Astrocyte (in vitro differentiated cells and primary cell): Measurements from ENCODE around the gene XCR1. TPM values are rescaled to one million over a fixed set of nuclear protein-coding genes. Genes with fewer than 3 reads are reported as not detected.
"Not testable (repeated sequence)": the region's sequence is repeated elsewhere in the genome, so short reads cannot be mapped to it uniquely, and the experiment has no call there.

ENCODE experiments used
- DNase-seq: peaks from one replicate; pipeline ENCODE4 v3.0.0-alpha.2; 2010; ENCODE audit warnings: low read depth
- FAIRE-seq: peaks from 2 replicates; lab custom pipeline; 2011; peaks lifted over from hg19 to GRCh38; lab: Jason Lieb, UNC
- H2AFZ ChIP-seq: 2 replicates; pipeline ENCODE4 v1.6.0; 2012; ENCODE audit warnings: low read depth, low read length, inconsistent platforms
- H3K27ac ChIP-seq: 2 replicates; pipeline ENCODE4 v1.5.1; 2011; ENCODE audit warnings: low read depth, low read length, inconsistent platforms
- H3K27me3 ChIP-seq: 2 replicates; pipeline ENCODE4 v1.6.0; 2011; ENCODE audit warnings: low read length, inconsistent platforms; ENCODE audit not compliant: insufficient read depth
- H3K36me3 ChIP-seq: 2 replicates; pipeline ENCODE4 v1.5.1; 2011; ENCODE audit warnings: low read length, inconsistent platforms; ENCODE audit not compliant: insufficient read depth
- H3K4me1 ChIP-seq: 2 replicates; pipeline ENCODE4 v1.5.1; 2011; ENCODE audit warnings: low read length, inconsistent platforms; ENCODE audit not compliant: insufficient read depth
- H3K4me2 ChIP-seq: 2 replicates; pipeline ENCODE4 v1.6.0; 2012; ENCODE audit warnings: low read length, inconsistent platforms
- H3K4me3 ChIP-seq: 2 replicates; pipeline ENCODE4 v1.5.1; 2011; ENCODE audit warnings: low read depth, mild to moderate bottlenecking, low read length, inconsistent platforms; ENCODE audit not compliant: insufficient read depth
- H3K79me2 ChIP-seq: 2 replicates; pipeline ENCODE4 v1.6.0; 2012; ENCODE audit warnings: mild to moderate bottlenecking, low read length, inconsistent platforms; ENCODE audit not compliant: insufficient read depth
- H3K9ac ChIP-seq: 2 replicates; pipeline ENCODE4 v1.6.0; 2012; ENCODE audit warnings: mild to moderate bottlenecking, low read length, inconsistent platforms
- H3K9me3 ChIP-seq: 2 replicates; pipeline ENCODE4 v1.5.1; 2012; ENCODE audit warnings: low read depth, mild to moderate bottlenecking, low read length, inconsistent platforms; ENCODE audit not compliant: insufficient read depth
- H4K20me1 ChIP-seq: 2 replicates; pipeline ENCODE4 v1.6.0; 2012; ENCODE audit warnings: low read length, inconsistent platforms; ENCODE audit not compliant: insufficient read depth
- H3K27ac Mint-ChIP-seq: one replicate; pipeline ENCODE4 v1.8.0; 2021; ENCODE audit warnings: mild to moderate bottlenecking, mixed read lengths; ENCODE audit not compliant: unreplicated experiment
- H3K27me3 Mint-ChIP-seq: one replicate; pipeline ENCODE4 v1.8.0; 2021; ENCODE audit warnings: low read depth, mixed read lengths; ENCODE audit not compliant: unreplicated experiment
- H3K36me3 Mint-ChIP-seq: one replicate; pipeline ENCODE4 v1.8.0; 2021; ENCODE audit warnings: low read depth, mixed read lengths; ENCODE audit not compliant: unreplicated experiment
- H3K4me1 Mint-ChIP-seq: one replicate; pipeline ENCODE4 v1.8.0; 2021; ENCODE audit warnings: low read depth, mixed read lengths; ENCODE audit not compliant: unreplicated experiment
- H3K4me3 Mint-ChIP-seq: one replicate; pipeline ENCODE4 v1.8.0; 2021; ENCODE audit warnings: mild to moderate bottlenecking, moderate library complexity, mixed read lengths; ENCODE audit not compliant: unreplicated experiment
- H3K9me3 Mint-ChIP-seq: one replicate; pipeline ENCODE4 v1.8.0; 2021; ENCODE audit warnings: mild to moderate bottlenecking, mixed read lengths; ENCODE audit not compliant: unreplicated experiment
- EZH2 ChIP-seq: IDR thresholded peaks from 2 replicates; pipeline ENCODE4 v1.6.1; 2012; ENCODE audit warnings: mild to moderate bottlenecking, low read length, inconsistent platforms; ENCODE audit not compliant: insufficient read depth
- total RNA-seq: library from RNA; stranded (reverse); gene quantifications from 2 replicates; pipeline ENCODE4 v1.2.1, GENCODE V29; 2021
- TF ChIP-seq, protein P1 (sequence below): IDR thresholded peaks from 2 replicates; pipeline ENCODE4 v1.5.1; 2011; ENCODE audit warnings: low read depth, mild to moderate bottlenecking, inconsistent platforms, low read length, moderate library complexity; ENCODE audit not compliant: insufficient read depth

Gene XCR1
- total RNA-seq, 1 donor from 2014 or later, result not detected

DNA sequence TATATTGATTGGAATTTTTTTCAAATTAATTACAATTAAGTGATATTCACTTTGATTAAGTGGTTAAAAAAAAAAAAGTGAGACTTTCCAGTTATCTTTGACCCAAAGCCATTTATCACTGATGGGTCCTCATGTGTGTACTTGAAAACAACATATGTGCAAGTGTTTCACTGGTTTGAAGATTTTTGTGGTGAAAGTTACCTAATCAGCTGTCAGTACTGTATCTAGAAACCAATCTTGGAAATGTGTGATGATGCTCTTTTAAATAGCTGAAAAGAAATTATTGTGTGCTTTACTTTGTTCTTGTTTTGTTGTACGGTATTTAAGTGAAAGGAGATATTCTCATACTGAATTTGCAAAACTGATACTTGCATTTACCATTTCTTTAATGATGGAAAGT is 11.6 kb upstream of the XCR1 start:
- no peak overlapping the region for H3K27ac Mint-ChIP-seq
- no peak overlapping the region for H3K9ac ChIP-seq
- FAIRE-seq (no peak), DNase-seq (no peak)
- no peaks in the 10 kb centered on the region for H3K4me1 ChIP-seq
- H3K36me3 ChIP-seq, result no peaks in the 10 kb centered on the region
- no peaks in the 10 kb centered on the region for H3K4me1 Mint-ChIP-seq
- peaks cover 3% of the 10 kb centered on the region for H3K27me3 ChIP-seq
- H2AFZ ChIP-seq, result no peak overlapping the region
- H3K4me2 ChIP-seq, result no peak overlapping the region
- TF ChIP-seq, protein P1, sequence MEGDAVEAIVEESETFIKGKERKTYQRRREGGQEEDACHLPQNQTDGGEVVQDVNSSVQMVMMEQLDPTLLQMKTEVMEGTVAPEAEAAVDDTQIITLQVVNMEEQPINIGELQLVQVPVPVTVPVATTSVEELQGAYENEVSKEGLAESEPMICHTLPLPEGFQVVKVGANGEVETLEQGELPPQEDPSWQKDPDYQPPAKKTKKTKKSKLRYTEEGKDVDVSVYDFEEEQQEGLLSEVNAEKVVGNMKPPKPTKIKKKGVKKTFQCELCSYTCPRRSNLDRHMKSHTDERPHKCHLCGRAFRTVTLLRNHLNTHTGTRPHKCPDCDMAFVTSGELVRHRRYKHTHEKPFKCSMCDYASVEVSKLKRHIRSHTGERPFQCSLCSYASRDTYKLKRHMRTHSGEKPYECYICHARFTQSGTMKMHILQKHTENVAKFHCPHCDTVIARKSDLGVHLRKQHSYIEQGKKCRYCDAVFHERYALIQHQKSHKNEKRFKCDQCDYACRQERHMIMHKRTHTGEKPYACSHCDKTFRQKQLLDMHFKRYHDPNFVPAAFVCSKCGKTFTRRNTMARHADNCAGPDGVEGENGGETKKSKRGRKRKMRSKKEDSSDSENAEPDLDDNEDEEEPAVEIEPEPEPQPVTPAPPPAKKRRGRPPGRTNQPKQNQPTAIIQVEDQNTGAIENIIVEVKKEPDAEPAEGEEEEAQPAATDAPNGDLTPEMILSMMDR, result no peak
- TF ChIP-seq EZH2, result no peak
- no peaks in the 10 kb centered on the region for H4K20me1 ChIP-seq
- no peaks in the 10 kb centered on the region for H3K79me2 ChIP-seq
- no peak overlapping the region for H3K4me3 ChIP-seq
- H3K9me3 ChIP-seq, result no peaks in the 10 kb centered on the region
- H3K27me3 Mint-ChIP-seq, result no peaks in the 10 kb centered on the region
- no peak overlapping the region for H3K27ac ChIP-seq
- H3K36me3 Mint-ChIP-seq, result no peaks in the 10 kb centered on the region
- H3K4me3 Mint-ChIP-seq, result no peak overlapping the region
- H3K9me3 Mint-ChIP-seq, result peaks cover 3% of the 10 kb centered on the region

DNA sequence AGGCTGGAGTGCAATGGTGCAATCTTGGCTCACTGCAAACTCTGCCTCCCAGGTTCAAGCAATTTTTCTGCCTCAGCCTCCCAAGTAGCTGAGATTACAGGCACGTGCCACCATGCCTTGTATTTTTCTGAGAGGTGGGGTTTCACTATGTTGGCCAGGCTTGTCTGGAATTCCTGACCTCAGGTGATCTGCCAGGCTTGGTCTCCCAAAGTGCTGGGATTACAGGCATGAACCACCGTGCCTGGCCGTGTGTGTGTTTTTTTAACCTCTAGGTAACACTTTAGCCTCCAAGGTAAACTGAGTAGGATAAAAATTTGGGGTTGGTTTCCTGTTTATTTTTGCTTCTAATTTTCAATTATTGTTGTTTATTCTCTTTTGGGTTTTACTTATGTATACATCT is 10.8 kb upstream of the XCR1 start:
- H3K27ac ChIP-seq, H3K79me2 ChIP-seq, H3K36me3 Mint-ChIP-seq, H3K9me3 Mint-ChIP-seq, H3K4me2 ChIP-seq, H4K20me1 ChIP-seq, H3K36me3 ChIP-seq, H3K27me3 Mint-ChIP-seq, FAIRE-seq, H2AFZ ChIP-seq, H3K4me1 Mint-ChIP-seq, H3K9ac ChIP-seq, H3K4me3 ChIP-seq, DNase-seq, H3K4me3 Mint-ChIP-seq, H3K4me1 ChIP-seq, H3K27ac Mint-ChIP-seq, H3K27me3 ChIP-seq, H3K9me3 ChIP-seq: not testable (repeated sequence)

DNA sequence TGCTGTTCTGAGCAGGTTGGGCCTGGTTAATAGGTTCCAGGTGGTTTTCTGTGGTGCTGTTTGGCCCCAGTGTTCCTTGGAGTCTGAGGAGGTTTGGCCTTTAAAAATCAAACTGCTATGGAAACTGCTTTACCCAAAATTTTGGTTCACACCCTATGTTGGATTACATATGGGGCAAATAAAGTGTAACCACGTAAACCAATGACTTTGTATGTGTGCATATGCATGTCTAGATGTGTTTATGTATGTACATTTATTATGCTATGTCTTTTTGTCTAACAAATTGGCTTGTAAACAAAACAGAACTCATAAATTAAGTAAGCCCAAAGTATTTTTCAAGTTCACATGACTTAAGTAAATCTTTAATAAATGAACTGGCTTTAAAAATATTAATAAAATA is 8.9 kb upstream of the XCR1 start:
- TF ChIP-seq, protein P1, result no peak
- no peak for TF ChIP-seq EZH2
- Histone ChIP-seq H3K4me2 (no peak overlapping the region), H2AFZ (no peak overlapping the region), H3K27me3 (peaks cover 3% of the 10 kb centered on the region), H3K4me3 (no peak overlapping the region), H3K9ac (no peak overlapping the region), H4K20me1 (no peaks in the 10 kb centered on the region), H3K27ac (no peak overlapping the region), H3K9me3 (peaks cover 8% of the 10 kb centered on the region), H3K4me1 (no peaks in the 10 kb centered on the region), H3K36me3 (no peaks in the 10 kb centered on the region), H3K79me2 (no peaks in the 10 kb centered on the region)
- FAIRE-seq (no peak), DNase-seq (no peak)
- no peak overlapping the region for H3K27ac Mint-ChIP-seq
- H3K9me3 Mint-ChIP-seq, result peaks cover under 1% of the 10 kb centered on the region
- no peak overlapping the region for H3K4me3 Mint-ChIP-seq
- H3K36me3 Mint-ChIP-seq, result no peaks in the 10 kb centered on the region
- peaks cover 5% of the 10 kb centered on the region for H3K27me3 Mint-ChIP-seq
- no peaks in the 10 kb centered on the region for H3K4me1 Mint-ChIP-seq
